NCI-H128 (cell line): ENCODE measurements around the gene TRIP13.
"Not testable (repeated sequence)": the region's sequence is repeated elsewhere in the genome, so short reads cannot be mapped to it uniquely, and the experiment has no call there.

Source experiments
- DNase-seq: peaks from one replicate; lab custom pipeline; 2025; ENCODE audit not compliant: unreplicated experiment; lab: John Stamatoyannopoulos, UW

TRIP13 gene

GRCh38 chr5:916441-917293, 24.0 kb downstream of the TRIP13 start:
- DNase-seq, result no peak

- DNase-seq, result not testable (repeated sequence)
These were observed 26.0 kb downstream of the TRIP13 start for GRCh38 chr5:918717-919116.

- DNase-seq, result no peak
These were observed 26.8 kb downstream of the TRIP13 start for GRCh38 chr5:919356-920000.

- no peak for DNase-seq
These were observed 27.6 kb downstream of the TRIP13 start for GRCh38 chr5:920321-920720.

- no peak for DNase-seq
These were observed 29.1 kb downstream of the TRIP13 start for GRCh38 chr5:921456-922435.

GRCh38 chr5:922436-923280, 30.0 kb downstream of the TRIP13 start:
- DNase-seq, result no peak

GRCh38 chr5:923281-923873, 30.7 kb downstream of the TRIP13 start:
- DNase-seq, result peak; percentile 59

GRCh38 chr5:926417-927171, 33.9 kb downstream of the TRIP13 start:
- no peak for DNase-seq

- DNase-seq, result no peak
These were observed 34.7 kb downstream of the TRIP13 start for GRCh38 chr5:927172-928015.

- not testable (repeated sequence) for DNase-seq
These were observed 36.5 kb downstream of the TRIP13 start for GRCh38 chr5:929182-929581.

GRCh38 chr5:929596-929995, 36.9 kb downstream of the TRIP13 start:
- DNase-seq, result no peak

GRCh38 chr5:930866-931265, 38.2 kb downstream of the TRIP13 start:
- no peak for DNase-seq

GRCh38 chr5:931570-932145, 39.0 kb downstream of the TRIP13 start:
- DNase-seq, result no peak

- no peak for DNase-seq
These were observed 39.5 kb downstream of the TRIP13 start for GRCh38 chr5:932151-932627.

- DNase-seq, result no peak
These were observed 40.1 kb downstream of the TRIP13 start for GRCh38 chr5:932628-933250.

GRCh38 chr5:933251-933861, 40.7 kb downstream of the TRIP13 start:
- DNase-seq, result no peak

- not testable (repeated sequence) for DNase-seq
These were observed 41.3 kb downstream of the TRIP13 start for GRCh38 chr5:933951-934350.
